ENCODE data around the gene ARFGAP1.

DNA sequence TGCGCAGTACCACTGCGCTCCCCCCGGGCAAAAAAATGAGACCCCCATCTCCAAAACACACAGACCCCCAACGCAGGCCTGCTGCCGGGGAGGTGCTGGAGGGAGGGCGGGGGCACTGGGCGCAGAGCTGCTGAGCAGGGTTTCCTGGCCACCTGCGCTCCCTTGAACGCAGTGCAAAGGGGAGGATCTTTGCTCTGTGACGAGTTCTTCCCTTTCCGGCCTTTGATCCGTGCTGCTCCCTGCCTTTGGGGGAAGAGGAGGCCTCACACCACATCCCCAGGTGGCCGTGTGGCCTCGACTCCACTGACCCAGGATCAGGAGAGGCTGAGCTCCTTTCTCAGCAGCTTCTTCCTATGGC lies 11.4 kb downstream of the ARFGAP1 start:
- TF ChIP-seq, protein P1, sequence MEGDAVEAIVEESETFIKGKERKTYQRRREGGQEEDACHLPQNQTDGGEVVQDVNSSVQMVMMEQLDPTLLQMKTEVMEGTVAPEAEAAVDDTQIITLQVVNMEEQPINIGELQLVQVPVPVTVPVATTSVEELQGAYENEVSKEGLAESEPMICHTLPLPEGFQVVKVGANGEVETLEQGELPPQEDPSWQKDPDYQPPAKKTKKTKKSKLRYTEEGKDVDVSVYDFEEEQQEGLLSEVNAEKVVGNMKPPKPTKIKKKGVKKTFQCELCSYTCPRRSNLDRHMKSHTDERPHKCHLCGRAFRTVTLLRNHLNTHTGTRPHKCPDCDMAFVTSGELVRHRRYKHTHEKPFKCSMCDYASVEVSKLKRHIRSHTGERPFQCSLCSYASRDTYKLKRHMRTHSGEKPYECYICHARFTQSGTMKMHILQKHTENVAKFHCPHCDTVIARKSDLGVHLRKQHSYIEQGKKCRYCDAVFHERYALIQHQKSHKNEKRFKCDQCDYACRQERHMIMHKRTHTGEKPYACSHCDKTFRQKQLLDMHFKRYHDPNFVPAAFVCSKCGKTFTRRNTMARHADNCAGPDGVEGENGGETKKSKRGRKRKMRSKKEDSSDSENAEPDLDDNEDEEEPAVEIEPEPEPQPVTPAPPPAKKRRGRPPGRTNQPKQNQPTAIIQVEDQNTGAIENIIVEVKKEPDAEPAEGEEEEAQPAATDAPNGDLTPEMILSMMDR (optimal IDR thresholded peaks at IDR 0.05 in 1 of 3, IDR thresholded peaks at IDR 0.05 in 1 of 3, conservative IDR thresholded peaks at IDR 0.05 in 1 of 3; ENCODE audit: extremely low read depth in 1 of 3, insufficient read depth in 2 of 3, low read length in 3 of 3): no peak
- TF ChIP-seq EZH2 (IDR thresholded peaks at IDR 0.05; ENCODE audit: low read length): no peak
